HEK293 (cell line): ENCODE data around the gene PIGS.
"Not testable (repeated sequence)": the region's sequence is repeated elsewhere in the genome, so short reads cannot be mapped to it uniquely, and the experiment has no call there.

Experiments used
- CTCF ChIA-PET: fragments of 350-600 bp; formaldehyde crosslinking; extraction: SDS; loops from one replicate; lab custom pipeline; 2021; ENCODE audit warnings: antibody characterized with exemption; lab: Yijun Ruan, JAX
- POLR2A ChIA-PET: fragments of 300-600 bp; formaldehyde crosslinking; extraction: SDS; loops from one replicate; lab custom pipeline; 2020; ENCODE audit warnings: antibody characterized with exemption, inconsistent platforms; lab: Yijun Ruan, JAX
- H3K27ac ChIP-seq: fragments of 200-500 bp; sonication (Bioruptor generic); 2 replicates; pipeline ENCODE4 v1.5.1; 2014; ENCODE audit warnings: low read depth, low read length, control low read depth, inconsistent platforms; ENCODE audit errors: extremely low read depth
- H3K36me3 ChIP-seq, 2 experiments: fragments of 200-500 bp in 1 of 2; sonication (Bioruptor generic) in 1 of 2; 1 replicate in 1 of 2; 2 replicates in 1 of 2; pipeline ENCODE4 v1.5.1; 2014 to 2017; ENCODE audit warnings: inconsistent platforms in 2 of 2, low read length in 2 of 2; ENCODE audit not compliant: control insufficient read depth in 2 of 2, insufficient read depth in 1 of 2
- H3K4me1 ChIP-seq: fragments of 200-500 bp; sonication (Bioruptor generic); 2 replicates; pipeline ENCODE4 v1.5.1; 2014; ENCODE audit warnings: mild to moderate bottlenecking, low read length, inconsistent platforms; ENCODE audit not compliant: control insufficient read depth, insufficient read depth
- H3K4me3 ChIP-seq: 2 replicates; pipeline ENCODE4 v1.5.1; 2011; ENCODE audit warnings: low read depth, mild to moderate bottlenecking, control low read depth, low read length, moderate library complexity
- H3K9me3 ChIP-seq: fragments of 200-500 bp; sonication (Bioruptor generic); 2 replicates; pipeline ENCODE4 v1.5.1; 2014; ENCODE audit warnings: low read depth, low read length, inconsistent platforms; ENCODE audit not compliant: control insufficient read depth, insufficient read depth
- GLIS1 ChIP-seq: fragments of 450-650 bp; formaldehyde crosslinking; IDR thresholded peaks from 2 replicates; pipeline ENCODE4 v1.5.1; 2016; ENCODE audit warnings: missing biosample characterization, missing genetic modification characterization
- YY2 ChIP-seq: fragments of 450-650 bp; formaldehyde crosslinking; IDR thresholded peaks from 2 replicates; pipeline ENCODE4 v1.5.1; 2016; ENCODE audit warnings: missing biosample characterization, missing genetic modification characterization
- ZBTB1 ChIP-seq: fragments of 450-650 bp; formaldehyde crosslinking; IDR thresholded peaks from 2 replicates; pipeline ENCODE4 v1.5.1; 2016; ENCODE audit warnings: missing biosample characterization, missing genetic modification characterization
- ZBTB10 ChIP-seq: fragments of 450-650 bp; formaldehyde crosslinking; IDR thresholded peaks from 2 replicates; pipeline ENCODE4 v1.5.1; 2016; ENCODE audit warnings: missing biosample characterization, missing genetic modification characterization
- ZBTB20 ChIP-seq: fragments of 450-650 bp; formaldehyde crosslinking; IDR thresholded peaks from 2 replicates; pipeline ENCODE4 v1.5.1; 2016; ENCODE audit warnings: missing biosample characterization, missing genetic modification characterization
- ZFP69B ChIP-seq: fragments of 450-650 bp; formaldehyde crosslinking; IDR thresholded peaks from 2 replicates; pipeline ENCODE4 v1.5.1; 2016; ENCODE audit warnings: missing biosample characterization, missing genetic modification characterization
- ZNF10 ChIP-seq: fragments of 450-650 bp; formaldehyde crosslinking; IDR thresholded peaks from 2 replicates; pipeline ENCODE4 v1.5.1; 2017; ENCODE audit warnings: missing biosample characterization, missing genetic modification characterization
- ZNF133 ChIP-seq: fragments of 450-650 bp; formaldehyde crosslinking; IDR thresholded peaks from 2 replicates; pipeline ENCODE4 v1.5.1; 2016; ENCODE audit warnings: missing biosample characterization, missing genetic modification characterization
- ZNF146 ChIP-seq: fragments of 450-650 bp; formaldehyde crosslinking; IDR thresholded peaks from 2 replicates; pipeline ENCODE4 v1.5.1; 2016; ENCODE audit warnings: missing biosample characterization, missing genetic modification characterization
- ZNF221 ChIP-seq: fragments of 450-650 bp; formaldehyde crosslinking; IDR thresholded peaks from 2 replicates; pipeline ENCODE4 v1.5.1; 2017; ENCODE audit warnings: missing biosample characterization, missing genetic modification characterization, borderline replicate concordance
- ZNF292 ChIP-seq: fragments of 450-650 bp; formaldehyde crosslinking; IDR thresholded peaks from 2 replicates; pipeline ENCODE4 v1.5.1; 2016; ENCODE audit warnings: low read depth, missing biosample characterization, missing genetic modification characterization, borderline replicate concordance
- ZNF311 ChIP-seq: fragments of 450-650 bp; formaldehyde crosslinking; IDR thresholded peaks from 2 replicates; pipeline ENCODE4 v1.5.1; 2017; ENCODE audit warnings: missing biosample characterization, missing genetic modification characterization, borderline replicate concordance
- ZNF362 ChIP-seq: fragments of 450-650 bp; formaldehyde crosslinking; IDR thresholded peaks from 2 replicates; pipeline ENCODE4 v1.5.1; 2016; ENCODE audit warnings: missing biosample characterization, missing genetic modification characterization
- ZNF394 ChIP-seq: fragments of 450-650 bp; formaldehyde crosslinking; IDR thresholded peaks from 2 replicates; pipeline ENCODE4 v1.5.1; 2016; ENCODE audit warnings: missing biosample characterization, missing genetic modification characterization, mild to moderate bottlenecking, moderate library complexity, borderline replicate concordance
- ZNF521 ChIP-seq: fragments of 450-650 bp; formaldehyde crosslinking; IDR thresholded peaks from 2 replicates; pipeline ENCODE4 v1.5.1; 2017; ENCODE audit warnings: missing biosample characterization, mild to moderate bottlenecking, missing genetic modification characterization
- ZNF692 ChIP-seq: fragments of 450-650 bp; formaldehyde crosslinking; IDR thresholded peaks from 2 replicates; pipeline ENCODE4 v1.5.1; 2016; ENCODE audit warnings: missing biosample characterization, missing genetic modification characterization
- ZSCAN18 ChIP-seq: fragments of 450-650 bp; formaldehyde crosslinking; IDR thresholded peaks from 2 replicates; pipeline ENCODE4 v1.5.1; 2016; ENCODE audit warnings: missing biosample characterization, missing genetic modification characterization

The PIGS gene

GRCh38 chr17:28523876-28524275 is 47.4 kb downstream of the PIGS start:
- peaks cover 5% of the 10 kb centered on the region; the same call in 1 of the 2 replicates for H3K4me1 ChIP-seq
- POLR2A ChIA-PET = no interaction called here
- CTCF ChIA-PET = interaction anchor here (0.7 kb wide), 1 partner anchor 54 kb away, joined by 4 read pairs; no protein-coding TSS in a partner anchor

GRCh38 chr17:28523186-28523585 is 48.1 kb downstream of the PIGS start:
- TF ChIP-seq ZNF311 (tag by site-specific recombination) (no peak), ZBTB10 (tag by site-specific recombination) (no peak), ZNF10 (tag by site-specific recombination) (peak; percentile 88), ZNF133 (tag by site-specific recombination) (no peak), ZNF521 (no peak), ZNF221 (tag by site-specific recombination) (no peak)
- ChIA-PET POLR2A (interaction anchor here (0.7 kb wide), 1 partner anchor 12 kb away, joined by 3 read pairs; no protein-coding TSS in a partner anchor), CTCF (interaction anchor here (0.6 kb wide), 1 partner anchor 29 kb away, joined by 3 read pairs; no protein-coding TSS in a partner anchor)
- Histone ChIP-seq H3K4me3 (no peak overlapping the region), H3K36me3 (no peaks in the 10 kb centered on the region), H3K27ac (no peak overlapping the region), H3K9me3 (no peaks in the 10 kb centered on the region), H3K4me1 (peaks cover 5% of the 10 kb centered on the region; the same call in 1 of the 2 replicates)

More at GRCh38 chr17:28523876-28524275, 47.4 kb downstream of the PIGS start:
- Histone ChIP-seq H3K9me3 (no peaks in the 10 kb centered on the region), H3K27ac (no peak overlapping the region), H3K4me3 (no peak overlapping the region), H3K36me3 (no peaks in the 10 kb centered on the region)
- no peak for TF ChIP-seq ZNF292 (tag by site-specific recombination)
- no peak for TF ChIP-seq ZSCAN18
- TF ChIP-seq ZNF394 (tag by site-specific recombination) = no peak
- no peak for TF ChIP-seq ZBTB20 (tag by site-specific recombination)
- TF ChIP-seq ZFP69B (tag by site-specific recombination) = peak; percentile 76
- TF ChIP-seq ZBTB1 (tag by site-specific recombination) = no peak
- no peak for TF ChIP-seq ZNF362 (tag by site-specific recombination)
- no peak for TF ChIP-seq ZNF146 (tag by site-specific recombination)
- peak; percentile 57 for TF ChIP-seq ZNF692 (tag by site-specific recombination)
- no peak for TF ChIP-seq YY2 (tag by site-specific recombination)
- peak; percentile 62 for TF ChIP-seq GLIS1 (tag by site-specific recombination)

- H3K9me3 ChIP-seq, POLR2A ChIA-PET, H3K4me3 ChIP-seq, H3K4me1 ChIP-seq, H3K36me3 ChIP-seq, H3K27ac ChIP-seq: not testable (repeated sequence)
- CTCF ChIA-PET = interaction anchor here (0.7 to 0.9 kb wide), 3 partner anchors 19 to 628 kb away, joined by 3 to 5 read pairs (median 3); no protein-coding TSS in a partner anchor
Observed at GRCh38 chr17:28522281-28522680, 49.0 kb downstream of the PIGS start.
